Heart left ventricle (tissue), 13 donors: Measurements from ENCODE around the gene SULT2A1.

Source experiments
- POLR2A ChIP-seq, 2 donors: fragments of 450-650 bp; IDR thresholded peaks; one replicate each; pipeline ENCODE4 v1.6.1; 2017; ENCODE audit warnings: antibody characterized with exemption in 2 of 2, mild to moderate bottlenecking in 2 of 2, moderate library complexity in 2 of 2
- TF ChIP-seq, protein P1 (sequence below), 12 donors: fragments of 200-600 bp; sonication (generic) in 4 of 12; IDR thresholded peaks; one replicate each; pipeline versions ENCODE4 v1.5.0 to v1.8.0; 2018 to 2022; ENCODE audit warnings: antibody characterized with exemption in 12 of 12, mild to moderate bottlenecking in 5 of 12
- donor health status: ischemic (EF 13 %, LVEDD 7.1; RV severe dilation, severe dysfunction).
- donor health status: DM: no; HTN: yes; CAD: no.
- donor health status: DM: no; HTN: no; CAD: no.
- donor health status: ischemic (EF 25% LVEDD 6.9; RV normal size, moderate dysfunction).
- donor health status: ischemic (EF 25% LVEDD 5.7; RV mildly dilated, moderate dysfunction).
- donor health status: ischemic (EF 35%, LVEDD 5.7; RV mildly dilated, moderate dysfunction).
- donor health status: nonischemic (EF 11% LVEDD 7.7; RV severe dilation, severe dysfunction).
- donor health status: DM: yes; HTN: yes; CAD: no.
- donor health status: PGD.
- donor health status: ischemic (EF 29% LVEDD 5.4; RV normal size, mild dysfunction).
- donor health status: nonischemic (EF 23%, LVEDD 6.1; RV moderate dilation, normal function).

DNA sequence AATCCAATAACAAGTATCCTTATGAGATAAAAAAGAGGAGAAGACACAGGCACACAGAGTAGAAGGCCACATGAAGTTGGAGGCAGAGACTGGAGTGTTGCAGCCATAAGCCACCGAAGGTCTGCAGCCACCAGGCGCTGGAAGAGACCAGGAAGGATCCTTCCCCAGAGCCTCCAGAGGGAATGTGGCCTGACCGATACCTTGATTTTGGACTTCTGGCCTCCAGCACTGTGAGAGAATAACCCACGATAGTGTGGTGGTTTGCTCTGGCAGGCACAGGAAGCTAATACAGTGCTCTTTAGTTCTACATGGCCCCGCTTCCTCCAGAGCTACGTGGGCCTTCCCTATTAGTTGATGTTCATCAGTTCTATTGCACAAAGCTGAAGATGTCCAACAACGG lies 15.3 kb upstream of the SULT2A1 start:
- TF ChIP-seq, protein P1, sequence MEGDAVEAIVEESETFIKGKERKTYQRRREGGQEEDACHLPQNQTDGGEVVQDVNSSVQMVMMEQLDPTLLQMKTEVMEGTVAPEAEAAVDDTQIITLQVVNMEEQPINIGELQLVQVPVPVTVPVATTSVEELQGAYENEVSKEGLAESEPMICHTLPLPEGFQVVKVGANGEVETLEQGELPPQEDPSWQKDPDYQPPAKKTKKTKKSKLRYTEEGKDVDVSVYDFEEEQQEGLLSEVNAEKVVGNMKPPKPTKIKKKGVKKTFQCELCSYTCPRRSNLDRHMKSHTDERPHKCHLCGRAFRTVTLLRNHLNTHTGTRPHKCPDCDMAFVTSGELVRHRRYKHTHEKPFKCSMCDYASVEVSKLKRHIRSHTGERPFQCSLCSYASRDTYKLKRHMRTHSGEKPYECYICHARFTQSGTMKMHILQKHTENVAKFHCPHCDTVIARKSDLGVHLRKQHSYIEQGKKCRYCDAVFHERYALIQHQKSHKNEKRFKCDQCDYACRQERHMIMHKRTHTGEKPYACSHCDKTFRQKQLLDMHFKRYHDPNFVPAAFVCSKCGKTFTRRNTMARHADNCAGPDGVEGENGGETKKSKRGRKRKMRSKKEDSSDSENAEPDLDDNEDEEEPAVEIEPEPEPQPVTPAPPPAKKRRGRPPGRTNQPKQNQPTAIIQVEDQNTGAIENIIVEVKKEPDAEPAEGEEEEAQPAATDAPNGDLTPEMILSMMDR (IDR thresholded peaks at IDR 0.05): no peak
- TF ChIP-seq POLR2A (IDR thresholded peaks at IDR 0.05): no peak
